Embryonic facial prominence (tissue), 1 donor: ENCODE data around the gene ZNF556.
A peak's percentile ranks its signal among the peaks of the same experiment; 100 is the strongest.

Experiments used
- DNase-seq: peaks from one replicate; pipeline ENCODE4 v3.0.0-alpha.2; 2016; ENCODE audit errors: extremely low spot score

The ZNF556 gene

GRCh38 chr19:2867025-2867991 lies at the start of gene ZNF556:
Gene ZNF556 (plus strand): TSS chr19:2867335. CDS start chr19:2867422, 87 bp downstream.
- DNase-seq = no peak

- DNase-seq = peak; percentile 84
Measured at GRCh38 chr19:2819540-2820111, 47.5 kb upstream of the ZNF556 start, which contains the start of gene ZNF554. Gene ZNF554 (plus strand): TSS chr19:2819868. CDS start chr19:2820072, 204 bp downstream.

- DNase-seq = no peak
Measured at GRCh38 chr19:2820112-2820702, 46.9 kb upstream of the ZNF556 start.

GRCh38 chr19:2822846-2823245 lies 44.3 kb upstream of the ZNF556 start:
- no peak for DNase-seq

- no peak for DNase-seq
Measured at GRCh38 chr19:2823646-2824045, 43.5 kb upstream of the ZNF556 start.

- no peak for DNase-seq
Measured at GRCh38 chr19:2824129-2824528, 43.0 kb upstream of the ZNF556 start.

- no peak for DNase-seq
Measured at GRCh38 chr19:2827022-2827421, 40.1 kb upstream of the ZNF556 start.

GRCh38 chr19:2827840-2828489 lies 39.2 kb upstream of the ZNF556 start:
- no peak for DNase-seq

GRCh38 chr19:2834294-2834871 lies 32.8 kb upstream of the ZNF556 start:
- no peak for DNase-seq

- DNase-seq = no peak
Measured at GRCh38 chr19:2837430-2837829, 29.7 kb upstream of the ZNF556 start.

GRCh38 chr19:2840794-2841791 lies 26.0 kb upstream of the ZNF556 start, which contains the start of gene ZNF555:
Gene ZNF555 (plus strand): TSS chr19:2841475. CDS start chr19:2841573, 98 bp downstream.
- DNase-seq = peak; percentile 97

GRCh38 chr19:2841855-2842574 lies 25.1 kb upstream of the ZNF556 start:
- DNase-seq = no peak

- DNase-seq = no peak
Measured at GRCh38 chr19:2845107-2845506, 22.0 kb upstream of the ZNF556 start.

GRCh38 chr19:2846180-2846894 lies 20.8 kb upstream of the ZNF556 start:
- DNase-seq = no peak

DNA sequence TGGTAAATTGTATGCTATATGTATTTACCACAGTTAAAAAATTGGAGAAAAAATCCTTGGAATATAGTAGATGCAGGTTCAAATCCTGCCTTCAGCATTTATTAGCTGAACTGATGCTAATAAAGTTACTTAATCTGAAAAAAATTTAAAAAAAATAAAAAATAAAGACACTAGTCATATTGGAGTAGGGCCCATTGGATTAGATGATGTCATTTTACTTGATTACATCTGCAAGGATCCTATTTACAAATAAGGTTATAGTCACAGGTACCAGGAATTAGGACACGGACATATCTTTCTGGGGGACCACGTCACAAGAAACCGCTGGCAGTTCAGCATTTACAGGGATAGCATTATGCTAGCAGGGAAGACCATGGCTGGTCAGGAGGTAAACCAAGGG lies 19.6 kb upstream of the ZNF556 start:
- no peak for DNase-seq

DNA sequence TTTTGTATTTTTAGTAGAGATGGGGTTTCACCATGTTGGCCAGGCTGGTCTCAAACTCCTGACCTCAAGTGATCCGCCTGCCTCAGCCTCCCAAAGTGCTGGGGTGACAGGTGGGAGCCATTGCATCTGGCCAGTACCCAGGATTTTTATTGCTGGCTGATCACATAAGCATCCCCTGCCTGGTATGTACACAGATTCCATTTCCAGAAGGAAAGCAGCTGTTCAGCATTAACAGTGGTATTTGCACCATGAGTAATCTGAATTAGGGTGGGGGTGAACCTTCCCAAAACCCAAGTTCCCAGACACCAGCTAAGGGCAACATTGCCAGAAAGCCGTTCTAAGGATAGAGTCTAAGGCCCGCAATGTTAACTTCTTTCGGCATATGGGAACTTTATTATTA lies 18.5 kb upstream of the ZNF556 start:
- no peak for DNase-seq

GRCh38 chr19:2850256-2850925 lies 16.7 kb upstream of the ZNF556 start:
- no peak for DNase-seq

DNA sequence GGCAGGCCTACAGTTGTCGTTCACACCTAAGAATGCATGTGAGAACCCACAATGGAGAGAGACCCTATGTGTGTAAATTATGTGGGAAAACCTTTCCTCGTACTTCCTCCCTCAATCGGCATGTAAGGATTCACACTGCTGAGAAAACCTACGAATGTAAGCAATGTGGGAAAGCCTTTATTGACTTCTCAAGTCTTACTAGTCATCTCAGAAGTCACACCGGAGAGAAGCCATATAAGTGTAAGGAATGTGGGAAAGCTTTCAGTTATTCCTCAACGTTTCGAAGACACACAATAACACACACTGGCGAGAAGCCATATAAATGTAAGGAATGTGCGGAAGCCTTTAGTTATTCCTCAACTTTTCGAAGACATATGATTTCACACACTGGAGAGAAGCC lies 14.5 kb upstream of the ZNF556 start:
- DNase-seq = no peak
